Ovary (tissue), 9 donors: Measurements from ENCODE around the gene CACNA1H. TPM values are rescaled to one million over a fixed set of nuclear protein-coding genes. Genes with fewer than 3 reads are reported as not detected.

Experiments used
- DNase-seq, 5 donors: peaks; one replicate each; pipeline ENCODE4 v3.0.0-alpha.2; 2019 to 2020
- H3K27ac ChIP-seq, 2 donors: fragments of 200-600 bp; one replicate each; pipeline versions ENCODE4 v1.5.1 to v1.8.0; 2019 to 2022
- H3K27me3 ChIP-seq: fragments of 200-600 bp; one replicate; pipeline ENCODE4 v1.8.0; 2022
- H3K36me3 ChIP-seq: fragments of 200-600 bp; sonication (generic); one replicate; pipeline ENCODE4 v1.5.1; 2019
- H3K4me1 ChIP-seq: one replicate; pipeline ENCODE4 v1.8.1; 2013; ENCODE audit warnings: mild to moderate bottlenecking, moderate library complexity; ENCODE audit not compliant: insufficient read depth
- H3K4me3 ChIP-seq: fragments of 200-600 bp; sonication (generic); one replicate; pipeline ENCODE4 v1.5.1; 2017
- H3K9me3 ChIP-seq, 2 donors: fragments of 200-600 bp in 1 of 2; sonication (generic) in 1 of 2; one replicate each; pipeline versions ENCODE4 v1.5.1 to v1.8.1; 2013 to 2019; ENCODE audit warnings: mild to moderate bottlenecking in 1 of 2, moderate library complexity in 1 of 2
- EP300 ChIP-seq: sonication (generic); formaldehyde crosslinking; IDR thresholded peaks from one replicate; pipeline ENCODE4 v1.6.1; 2017; ENCODE audit warnings: antibody characterized with exemption
- POLR2A ChIP-seq: fragments of 450-650 bp; IDR thresholded peaks from one replicate; pipeline ENCODE4 v1.6.1; 2017; ENCODE audit warnings: antibody characterized with exemption, mild to moderate bottlenecking, moderate library complexity
- WGBS, 3 donors: extraction: QIAGEN DNeasy Blood & Tissue Kit in 1 of 3; methylation state at CpG; one replicate each; pipeline versions ENCODE4 v1.1.5 to v1.1.7; 2013 to 2017; 5-methylcytosine and 5-hydroxymethylcytosine counted together
- intact Hi-C, 4 donors: fragments of 100-400 bp; cut with DNase I; formaldehyde crosslinking; loops; one replicate each; pipeline versions ENCODE4 v1.11.0 to v1.15.1; 2022 to 2023
- polyA plus RNA-seq, 2 donors: library from polyadenylated mRNA; stranded (reverse); fragments of 200-250 nt in 1 of 2; fragments of 350-450 nt in 1 of 2; fragmentation: Illumina TruSeq in 1 of 2; extraction: RNeasy Lipid Tissue Mini Kit (QIAGEN cat#74804) in 1 of 2; gene quantifications; one replicate each; pipeline ENCODE4 v1.2.3, GENCODE V29; 2013 to 2014
- total RNA-seq, 7 donors: library from RNA; depleted of rRNA in 2 of 7; stranded (reverse); fragments of >200 nt in 2 of 7; fragmentation: NEBNext Ultra II Directional in 3 of 7; extraction: Animal tissue kit (Norgen Biotek cat#: 25700) in 3 of 7; gene quantifications; one replicate each; pipeline versions ENCODE4 v1.1.0 to v1.2.4, GENCODE V29; 2016 to 2023
- TF ChIP-seq, protein P1 (sequence below), 3 donors: fragments of 450-650 bp in 2 of 3; fragments of 200-600 bp in 1 of 3; IDR thresholded peaks; one replicate each; pipeline versions ENCODE4 v1.5.1 to v1.8.0; 2016 to 2022; ENCODE audit warnings: antibody characterized with exemption in 3 of 3, mild to moderate bottlenecking in 1 of 3
- donor health status: DM: no; HTN: no; CAD: no; lungs with moderate emphysema.
- donor health status: DM: no; HTN: no; CAD: no.
- donor health status: Bipolar disorder and iron deficiency.
- donor health status: DM: yes; HTN: yes; CAD: no.
- donor health status: DM: no; HTN: no; CAD: no.
- donor health status: DM: yes; HTN: yes; CAD: no.

Gene CACNA1H
- total and polyA plus RNA-seq, 9 donors: 7.3 to 217 (median 106) TPM

- Histone ChIP-seq H3K4me3 (no peak overlapping the region), H3K4me1 (no peaks in the 10 kb centered on the region), H3K27ac (no peak overlapping the region), H3K36me3 (no peaks in the 10 kb centered on the region), H3K9me3 (no peaks in the 10 kb centered on the region), H3K27me3 (no peaks in the 10 kb centered on the region)
- no peak for TF ChIP-seq EP300
- TF ChIP-seq, protein P1, sequence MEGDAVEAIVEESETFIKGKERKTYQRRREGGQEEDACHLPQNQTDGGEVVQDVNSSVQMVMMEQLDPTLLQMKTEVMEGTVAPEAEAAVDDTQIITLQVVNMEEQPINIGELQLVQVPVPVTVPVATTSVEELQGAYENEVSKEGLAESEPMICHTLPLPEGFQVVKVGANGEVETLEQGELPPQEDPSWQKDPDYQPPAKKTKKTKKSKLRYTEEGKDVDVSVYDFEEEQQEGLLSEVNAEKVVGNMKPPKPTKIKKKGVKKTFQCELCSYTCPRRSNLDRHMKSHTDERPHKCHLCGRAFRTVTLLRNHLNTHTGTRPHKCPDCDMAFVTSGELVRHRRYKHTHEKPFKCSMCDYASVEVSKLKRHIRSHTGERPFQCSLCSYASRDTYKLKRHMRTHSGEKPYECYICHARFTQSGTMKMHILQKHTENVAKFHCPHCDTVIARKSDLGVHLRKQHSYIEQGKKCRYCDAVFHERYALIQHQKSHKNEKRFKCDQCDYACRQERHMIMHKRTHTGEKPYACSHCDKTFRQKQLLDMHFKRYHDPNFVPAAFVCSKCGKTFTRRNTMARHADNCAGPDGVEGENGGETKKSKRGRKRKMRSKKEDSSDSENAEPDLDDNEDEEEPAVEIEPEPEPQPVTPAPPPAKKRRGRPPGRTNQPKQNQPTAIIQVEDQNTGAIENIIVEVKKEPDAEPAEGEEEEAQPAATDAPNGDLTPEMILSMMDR (IDR thresholded peaks at IDR 0.05): no peak
- intact Hi-C loops: no loop called here
- no peak for DNase-seq
- WGBS, 3 donors: 88 to 96% (median 90%) methylated on average over 17 to 24 of the region's 24 CpGs
Observed at GRCh38 chr16:1217526-1217925, 64.6 kb downstream of the CACNA1H start.

DNA sequence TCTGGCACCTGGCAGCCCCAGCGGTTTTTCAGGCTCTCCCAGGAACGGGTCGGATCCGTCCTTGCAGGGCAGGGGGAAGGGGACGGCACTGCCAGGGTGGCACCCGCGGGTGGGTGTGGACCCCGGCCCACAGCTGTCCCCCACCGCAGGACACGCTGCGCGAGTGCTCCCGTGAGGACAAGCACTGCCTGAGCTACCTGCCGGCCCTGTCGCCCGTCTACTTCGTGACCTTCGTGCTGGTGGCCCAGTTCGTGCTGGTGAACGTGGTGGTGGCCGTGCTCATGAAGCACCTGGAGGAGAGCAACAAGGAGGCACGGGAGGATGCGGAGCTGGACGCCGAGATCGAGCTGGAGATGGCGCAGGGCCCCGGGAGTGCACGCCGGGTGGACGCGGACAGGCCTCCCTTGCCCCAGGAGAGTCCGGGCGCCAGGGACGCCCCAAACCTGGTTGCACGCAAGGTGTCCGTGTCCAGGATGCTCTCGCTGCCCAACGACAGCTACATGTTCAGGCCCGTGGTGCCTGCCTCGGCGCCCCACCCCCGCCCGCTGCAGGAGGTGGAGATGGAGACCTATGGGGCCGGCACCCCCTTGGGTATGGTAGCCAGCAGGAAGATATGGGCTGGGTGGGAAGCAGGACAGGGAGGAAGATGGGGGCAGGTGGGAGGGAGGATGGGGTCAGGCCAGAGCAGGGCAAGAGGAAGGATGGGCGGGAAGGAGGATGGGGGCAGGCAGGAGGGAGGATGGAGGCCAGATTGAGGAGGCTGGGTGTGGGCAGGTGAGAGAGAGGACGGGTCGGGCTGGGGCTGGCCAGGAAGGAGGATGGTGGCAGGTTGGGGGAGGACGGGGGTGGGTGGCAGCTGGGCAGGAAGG is 65.4 kb downstream of the CACNA1H start:
- WGBS, 3 donors: 89 to 90% (median 89%) methylated on average over 47 to 49 of the region's 49 CpGs
- Histone ChIP-seq H3K36me3 (no peaks in the 10 kb centered on the region), H3K27me3 (no peaks in the 10 kb centered on the region), H3K27ac (no peak overlapping the region), H3K4me3 (no peak overlapping the region), H3K9me3 (no peaks in the 10 kb centered on the region), H3K4me1 (no peaks in the 10 kb centered on the region)
- TF ChIP-seq, protein P1 (IDR thresholded peaks at IDR 0.05): no peak
- TF ChIP-seq POLR2A (no peak), EP300 (no peak)
- no peak for DNase-seq
- intact Hi-C loops: no loop called here

DNA sequence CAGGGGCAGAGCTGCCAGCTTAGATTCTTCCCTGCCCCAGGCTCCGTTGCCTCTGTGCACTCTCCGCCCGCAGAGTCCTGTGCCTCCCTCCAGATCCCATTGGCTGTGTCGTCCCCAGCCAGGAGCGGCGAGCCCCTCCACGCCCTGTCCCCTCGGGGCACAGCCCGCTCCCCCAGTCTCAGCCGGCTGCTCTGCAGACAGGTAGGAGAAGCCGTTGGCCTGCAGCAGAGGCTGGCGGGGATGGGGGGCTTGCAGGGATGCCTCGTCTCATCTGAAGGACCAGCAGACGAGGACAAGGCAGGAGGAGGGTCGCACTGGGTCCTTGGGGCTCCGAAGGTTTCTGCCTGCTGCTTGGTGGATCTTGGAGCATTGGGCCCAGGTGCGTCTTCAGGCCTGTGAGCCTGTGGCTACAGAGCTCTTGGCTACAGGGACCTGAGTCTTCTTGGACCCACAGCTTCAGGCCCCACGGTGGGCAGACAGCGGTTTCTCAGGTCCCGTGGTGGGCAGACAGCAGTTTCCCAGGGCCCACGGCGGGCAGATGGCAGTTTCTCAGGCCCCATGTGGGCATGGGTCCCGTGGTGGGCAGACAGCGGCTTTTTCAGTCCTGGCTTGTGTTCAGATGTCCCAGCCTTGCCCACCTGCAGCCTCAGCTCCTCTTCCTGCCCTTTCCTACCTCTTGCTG is 66.2 kb downstream of the CACNA1H start:
- TF ChIP-seq, protein P1 (IDR thresholded peaks at IDR 0.05): no peak
- TF ChIP-seq POLR2A: no peak
- no peak for TF ChIP-seq EP300
- H3K36me3 ChIP-seq: no peaks in the 10 kb centered on the region
- H3K27ac ChIP-seq: no peak overlapping the region
- intact Hi-C loops: no loop called here
- 86 to 90% (median 89%) methylated on average over 21 to 24 of the region's 24 CpGs for WGBS, 3 donors
- H3K4me3 ChIP-seq: no peak overlapping the region
- H3K9me3 ChIP-seq: no peaks in the 10 kb centered on the region
- no peak for DNase-seq
- H3K4me1 ChIP-seq: no peaks in the 10 kb centered on the region
- H3K27me3 ChIP-seq: no peaks in the 10 kb centered on the region

- no peak overlapping the region for H3K27ac ChIP-seq
- H3K36me3 ChIP-seq: no peaks in the 10 kb centered on the region
- no peaks in the 10 kb centered on the region for H3K27me3 ChIP-seq
- no peak for DNase-seq
- no peaks in the 10 kb centered on the region for H3K9me3 ChIP-seq
- 91 to 92% (median 92%) methylated on average over 48 to 55 of the region's 55 CpGs for WGBS, 3 donors
- intact Hi-C loops: no loop called here
- H3K4me3 ChIP-seq: no peak overlapping the region
- no peaks in the 10 kb centered on the region for H3K4me1 ChIP-seq
- TF ChIP-seq EP300 (no peak), POLR2A (no peak)
- TF ChIP-seq, protein P1 (IDR thresholded peaks at IDR 0.05): no peak
Observed at GRCh38 chr16:1220098-1220728, 67.3 kb downstream of the CACNA1H start.
